GM18502 (cell line): ENCODE results near the gene DMD.

Experiments
- ATAC-seq: cut with Tn5 transposase; IDR thresholded peaks from one replicate; pipeline ENCODE4 v1.9.1; 2021; ENCODE audit warnings: mild to moderate bottlenecking; ENCODE audit not compliant: unreplicated experiment, poor library complexity

Gene DMD

DNA sequence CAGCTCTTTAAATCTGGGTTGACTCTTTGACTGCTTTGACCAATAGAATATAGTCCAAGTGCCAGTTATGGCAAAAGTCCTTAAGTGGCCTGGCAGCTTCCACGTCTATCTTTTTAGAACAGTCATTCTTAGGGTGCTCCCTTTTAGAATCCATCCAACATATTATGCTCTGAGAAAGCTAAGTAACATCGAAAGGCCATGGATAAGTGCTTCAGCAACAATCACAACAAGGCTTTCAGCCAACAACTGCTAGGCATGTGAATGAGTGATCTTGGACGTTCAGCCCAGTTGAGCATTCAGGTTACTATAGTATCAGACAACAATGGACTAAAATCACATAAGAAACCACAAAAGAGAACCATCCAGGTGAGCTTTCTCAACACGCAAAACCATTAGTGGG, 818.7 kb downstream of the DMD start:
- no peak for ATAC-seq

DNA sequence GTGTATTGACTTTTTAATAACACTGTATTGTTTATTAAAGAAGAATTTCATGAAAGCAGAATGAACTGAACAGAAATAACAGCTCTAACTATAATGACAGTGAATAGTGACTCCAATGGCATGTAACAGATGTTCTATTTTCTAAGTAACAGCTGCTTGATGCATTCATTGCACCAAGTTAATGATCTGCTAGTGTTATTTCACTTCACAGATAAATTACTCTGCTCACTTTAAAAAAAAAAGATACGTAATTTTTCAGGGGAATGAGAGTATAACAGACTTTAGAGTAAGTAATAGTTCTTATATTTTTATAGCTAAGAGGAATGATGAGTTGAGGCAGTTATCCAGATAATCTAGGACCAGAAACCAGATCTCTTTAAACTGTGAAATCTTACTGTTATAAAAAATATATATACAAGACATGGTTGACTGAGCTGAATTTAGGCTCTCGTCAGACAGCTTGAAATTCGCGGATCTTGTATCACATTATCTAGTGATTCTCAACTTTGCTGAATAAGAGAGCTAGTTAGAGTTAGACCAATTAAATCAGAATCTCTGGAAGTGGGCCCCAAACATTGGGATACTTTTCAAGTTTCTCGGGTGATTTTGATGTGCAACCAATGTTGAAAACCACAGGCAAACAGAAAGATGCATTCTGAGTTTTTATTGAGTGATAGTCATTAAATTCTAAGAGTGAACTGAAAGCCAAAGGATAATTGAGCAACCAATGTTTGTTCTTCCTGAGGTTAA, 840.7 kb downstream of the DMD start:
- no peak for ATAC-seq

DNA sequence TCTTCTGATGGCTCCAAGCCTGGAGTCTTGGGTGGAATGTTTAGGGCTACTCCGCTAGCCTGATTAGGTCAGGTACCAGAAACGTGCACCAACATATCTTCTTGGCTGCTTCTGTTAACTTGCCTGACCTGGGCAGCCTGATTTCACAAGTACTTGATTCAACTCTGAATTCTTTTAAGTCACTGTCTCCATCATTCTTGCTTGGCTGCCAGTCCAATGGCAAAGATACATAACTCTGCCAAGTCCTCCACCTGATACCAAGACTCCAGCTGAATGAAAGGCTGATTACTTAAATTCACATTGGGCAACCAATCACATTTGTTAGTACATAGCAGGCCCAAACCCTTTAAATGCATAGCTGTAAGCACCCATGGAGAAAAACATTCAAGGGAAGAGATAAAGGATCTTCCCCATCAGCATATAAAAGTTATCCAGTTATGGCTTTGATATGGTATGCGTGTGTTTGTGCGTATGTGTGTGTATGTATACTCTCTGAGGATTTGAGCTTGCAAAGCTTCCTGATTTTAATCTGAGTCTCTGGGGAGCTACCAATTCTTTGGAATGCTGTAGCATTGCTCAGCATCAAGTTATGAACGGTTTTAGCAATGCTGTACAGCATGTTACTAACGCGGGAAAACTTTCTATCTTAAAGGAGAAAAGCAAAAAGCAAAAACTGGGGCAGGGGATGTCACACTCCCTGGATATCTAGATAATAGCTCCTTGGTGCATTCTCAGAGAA, 917.2 kb downstream of the DMD start:
- no peak for ATAC-seq

DNA sequence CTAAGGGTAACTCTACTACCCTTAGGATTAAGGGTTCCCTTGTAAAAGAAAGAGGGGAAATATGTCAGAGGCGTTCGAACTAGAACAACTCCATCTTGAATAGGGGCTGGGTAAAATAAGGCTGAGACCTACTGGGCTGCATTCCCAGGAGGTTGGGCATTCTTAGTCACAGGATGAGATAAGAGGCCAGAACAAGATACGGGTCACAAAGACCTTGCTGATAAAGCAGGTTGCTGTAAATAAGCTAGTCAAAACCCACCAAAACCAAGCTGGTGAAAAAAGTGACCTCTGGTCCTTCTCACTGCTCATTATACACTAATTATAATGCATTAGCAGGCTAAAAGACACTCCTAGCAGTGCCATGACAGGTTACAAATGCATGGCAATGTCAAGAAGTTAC, 922.0 kb downstream of the DMD start:
- no peak for ATAC-seq

DNA sequence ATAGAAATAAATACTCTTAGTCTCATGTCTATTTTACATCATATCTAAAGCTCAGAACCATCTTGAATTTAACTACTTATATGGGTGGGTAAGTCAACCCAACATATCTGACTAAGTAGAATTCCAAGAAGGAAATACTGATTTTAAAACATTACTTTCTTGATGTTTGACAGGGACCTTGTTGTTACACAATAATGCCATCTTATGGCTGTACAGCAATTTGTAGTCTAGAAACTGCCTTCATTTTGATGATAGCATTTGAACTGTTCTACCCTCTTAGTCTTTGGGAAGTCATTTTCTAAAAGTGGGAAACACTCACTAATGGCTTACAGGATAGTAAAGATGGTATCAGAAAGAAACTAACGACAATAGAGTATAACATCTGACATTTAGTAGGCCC, 929.5 kb downstream of the DMD start:
- no peak for ATAC-seq

DNA sequence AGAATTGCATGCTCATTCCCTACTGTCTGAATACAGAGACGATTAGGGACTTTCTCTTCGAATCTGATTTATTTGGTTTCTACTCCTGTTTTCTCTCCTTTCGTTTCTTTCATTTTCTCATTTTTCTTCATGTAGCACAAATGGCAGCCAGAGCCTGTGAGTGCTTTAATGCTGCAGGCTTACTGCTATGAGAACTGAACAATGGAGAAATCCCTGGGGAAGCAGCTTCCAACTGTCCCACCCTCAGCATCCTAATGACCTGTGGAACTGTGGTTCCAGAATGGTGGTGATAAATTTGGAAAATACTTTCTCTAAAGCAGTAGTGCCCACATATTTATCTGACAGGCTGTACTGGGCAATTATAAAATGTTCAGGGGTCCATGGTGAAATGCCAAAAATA, 930.4 kb downstream of the DMD start:
- ATAC-seq = no peak

DNA sequence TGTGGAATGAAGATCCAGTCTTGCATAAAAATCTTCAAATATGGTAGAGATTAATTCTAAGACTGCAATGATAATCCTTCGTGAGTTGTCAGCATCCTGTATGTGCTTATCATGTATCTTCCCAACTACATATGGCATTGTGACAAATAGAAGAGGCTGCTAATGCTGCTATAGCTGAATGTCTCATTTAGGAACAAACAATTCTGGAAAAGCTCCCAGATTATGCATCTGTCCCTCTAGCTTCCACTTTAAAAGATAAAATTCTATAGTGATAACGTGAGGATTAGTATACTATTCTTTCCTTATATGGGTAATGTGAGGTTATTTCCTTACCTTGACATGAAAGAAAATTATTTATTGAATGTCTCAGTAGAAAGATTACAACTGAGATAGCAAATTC, 930.9 kb downstream of the DMD start:
- ATAC-seq = no peak

DNA sequence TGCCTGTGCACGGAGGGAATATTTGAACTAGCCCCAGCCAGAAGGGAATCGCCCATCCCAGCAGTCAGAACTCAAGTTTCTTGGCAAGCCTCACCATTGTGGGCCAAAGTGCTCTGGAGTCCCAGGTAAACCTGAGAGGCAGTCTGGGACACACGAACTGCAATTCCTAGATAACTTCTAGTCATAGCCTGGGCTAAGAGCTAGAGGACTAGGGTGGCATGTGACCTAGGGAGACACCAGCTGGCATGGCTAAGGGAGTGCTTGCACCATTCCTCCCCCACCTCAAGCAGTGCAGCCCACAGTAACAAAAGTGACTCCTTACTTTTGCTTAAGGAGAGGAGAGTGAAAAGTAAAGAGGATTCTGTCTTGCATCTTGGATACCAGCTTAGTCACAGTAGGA, 935.2 kb downstream of the DMD start:
- no peak for ATAC-seq

DNA sequence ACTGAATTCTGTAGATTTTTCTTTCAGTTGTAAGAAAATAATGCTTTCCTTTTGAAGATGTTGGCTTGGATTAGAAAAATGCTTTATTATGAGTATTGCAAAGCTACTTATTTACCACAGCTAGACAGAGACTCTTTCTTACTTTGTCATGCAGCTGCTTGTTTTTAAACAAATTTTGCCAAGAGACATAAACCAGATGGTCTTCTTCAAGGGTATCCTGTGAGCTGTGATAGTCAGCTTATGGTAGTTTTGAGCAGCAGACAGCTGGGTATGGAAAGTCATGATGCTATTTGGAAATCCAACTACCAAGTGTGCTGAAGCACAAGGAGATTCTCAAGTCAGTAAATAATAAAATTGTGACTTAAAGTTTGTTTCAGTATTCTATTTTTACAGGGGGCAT, 941.5 kb downstream of the DMD start:
- ATAC-seq = no peak

DNA sequence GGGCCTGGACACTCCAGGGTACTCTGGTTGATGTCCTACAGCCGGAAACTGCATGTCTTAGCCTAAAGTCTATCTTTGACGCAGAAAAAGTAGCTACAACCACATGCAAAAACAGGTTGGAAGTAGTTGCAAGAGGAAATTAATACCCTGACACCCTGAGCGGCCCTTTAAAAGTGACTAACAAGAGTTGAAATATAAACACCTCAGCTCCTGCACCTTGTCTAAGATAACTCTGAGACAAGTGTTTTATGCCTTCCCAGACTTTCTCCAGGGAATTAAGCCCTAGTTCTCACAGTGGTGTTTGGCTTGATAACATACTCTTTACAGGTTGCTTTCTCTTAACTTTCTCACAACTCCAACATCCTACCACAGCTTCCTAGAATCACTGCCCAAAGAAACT, 943.1 kb downstream of the DMD start:
- no peak for ATAC-seq

DNA sequence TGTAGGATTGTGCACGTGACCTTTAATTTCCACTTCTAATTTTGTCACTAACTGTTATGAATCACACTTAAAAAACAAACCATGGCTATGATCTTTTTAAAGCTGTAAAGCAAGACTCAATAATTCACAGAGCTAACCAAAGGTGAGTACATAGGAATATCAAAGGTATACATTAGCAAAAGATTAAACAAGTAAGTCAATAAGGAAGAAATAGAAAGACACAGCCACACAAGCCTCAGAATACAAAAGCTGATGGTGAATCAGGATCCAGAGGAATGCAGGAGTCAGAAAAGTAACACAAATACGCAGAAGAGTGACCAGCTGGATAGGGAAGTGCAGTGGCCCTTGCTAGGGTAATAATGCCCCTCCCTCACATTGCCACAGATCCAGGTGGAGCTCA, 943.6 kb downstream of the DMD start:
- ATAC-seq = no peak

DNA sequence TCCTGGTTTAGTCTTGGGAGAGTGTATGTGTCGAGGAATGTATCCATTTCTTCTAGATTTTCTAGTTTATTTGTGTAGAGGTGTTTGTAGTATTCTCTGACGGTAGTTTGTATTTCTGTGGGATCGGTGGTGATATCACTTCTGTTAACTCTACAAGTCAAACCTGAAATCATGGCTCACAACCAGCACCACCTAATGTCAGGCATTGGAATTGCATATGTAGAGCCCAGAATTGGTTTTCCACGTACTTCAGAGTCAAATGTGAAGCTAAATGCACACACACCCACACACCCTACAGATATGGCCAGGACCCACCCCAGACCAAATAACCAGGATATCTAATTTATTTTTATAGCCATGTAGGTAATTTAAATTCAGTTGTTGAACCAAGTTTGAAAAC, 964.7 kb downstream of the DMD start:
- ATAC-seq = peak; percentile 47

DNA sequence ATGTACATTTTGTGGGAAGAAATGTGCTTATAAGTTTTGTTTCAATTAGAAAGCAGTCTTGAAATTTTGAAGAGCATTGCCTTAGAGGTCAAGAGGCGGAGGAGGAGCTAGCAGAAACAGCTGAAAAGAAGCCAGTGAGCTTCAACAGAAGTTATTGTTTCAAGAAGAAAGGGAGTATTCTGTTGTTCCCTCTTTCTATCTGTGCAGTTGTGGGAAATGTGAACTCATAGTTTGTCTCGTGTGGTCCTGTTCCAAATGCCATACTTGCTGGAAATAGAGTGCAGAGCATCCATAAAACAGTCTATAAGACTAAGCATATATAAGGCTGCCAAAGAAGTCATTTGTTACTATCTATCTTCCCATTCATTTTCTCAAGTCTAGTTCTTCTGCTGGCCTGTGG, 1015.7 kb downstream of the DMD start:
- ATAC-seq = no peak

DNA sequence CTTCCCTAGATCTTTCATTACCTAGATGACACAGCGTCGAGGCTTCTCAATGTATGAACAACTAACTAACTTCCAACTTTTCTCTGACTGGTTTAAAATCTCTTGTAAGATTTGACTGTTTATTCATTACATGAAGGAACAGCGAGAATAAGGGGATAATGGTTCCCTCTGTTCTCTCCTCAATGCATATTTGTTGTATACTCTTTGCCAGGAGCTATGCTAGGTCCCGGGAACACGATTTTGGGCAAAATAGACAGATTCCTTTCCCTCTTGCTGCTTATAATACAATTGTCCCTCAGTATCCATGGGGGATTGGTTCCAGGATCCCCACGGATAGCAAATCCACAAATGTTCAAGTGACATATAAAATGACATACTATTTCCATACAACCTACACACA, 1020.0 kb downstream of the DMD start:
- no peak for ATAC-seq

DNA sequence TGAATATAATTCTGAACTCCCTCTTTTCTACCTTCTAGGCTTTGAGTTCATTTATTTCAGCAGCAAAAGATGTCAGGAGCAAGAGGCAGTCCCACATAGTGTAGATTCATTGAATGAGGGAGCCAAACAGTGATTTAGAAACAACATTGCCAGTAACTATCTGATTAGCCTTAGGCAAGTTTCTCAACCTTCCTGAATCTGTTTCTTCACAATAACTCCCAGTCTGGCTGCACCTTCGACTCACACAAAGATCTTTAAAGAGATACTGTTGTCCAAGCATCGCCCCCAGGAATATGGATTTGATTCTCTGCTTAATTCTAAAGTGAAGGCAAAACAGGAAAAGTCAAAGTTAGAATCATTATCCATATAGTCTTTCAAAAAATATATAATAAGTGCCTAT, 1026.2 kb downstream of the DMD start:
- no peak for ATAC-seq

DNA sequence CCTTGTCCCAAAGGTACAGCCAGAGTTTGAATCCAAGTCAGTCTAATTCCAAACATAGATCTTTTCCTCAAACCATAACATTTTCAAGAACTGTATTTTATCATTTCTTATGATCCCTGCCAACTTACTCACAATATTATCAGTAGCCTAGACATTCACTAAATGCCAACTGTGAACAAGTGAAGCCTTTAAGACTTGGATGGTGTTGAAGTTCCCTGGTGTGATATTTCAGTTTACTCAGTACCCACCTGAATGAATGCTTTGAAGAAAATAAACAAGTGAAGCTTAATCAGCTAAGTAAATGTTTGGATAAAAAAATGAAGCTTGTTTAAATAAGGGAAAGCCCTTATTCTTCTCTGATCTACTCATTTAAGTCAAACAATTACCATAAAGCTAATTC, 1028.3 kb downstream of the DMD start:
- no peak for ATAC-seq

DNA sequence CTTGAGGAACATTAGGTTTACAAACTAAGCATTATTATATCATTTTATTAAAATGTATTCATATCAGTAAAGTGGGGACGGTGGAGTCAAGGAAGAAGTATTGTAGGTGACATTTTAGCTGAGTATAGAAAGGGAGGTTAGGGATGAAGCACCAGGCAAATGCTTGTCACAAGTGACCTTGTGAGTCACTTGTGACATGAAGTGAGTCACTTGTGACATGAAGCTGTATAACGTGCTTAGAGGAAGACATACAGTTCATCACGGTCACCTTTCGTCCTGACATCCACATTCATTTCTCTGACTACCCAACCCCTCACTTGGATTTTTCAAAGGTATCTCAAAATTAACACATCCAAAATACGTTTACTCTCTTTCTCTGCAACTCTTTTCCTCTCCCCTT, 1034.8 kb downstream of the DMD start:
- ATAC-seq = no peak

DNA sequence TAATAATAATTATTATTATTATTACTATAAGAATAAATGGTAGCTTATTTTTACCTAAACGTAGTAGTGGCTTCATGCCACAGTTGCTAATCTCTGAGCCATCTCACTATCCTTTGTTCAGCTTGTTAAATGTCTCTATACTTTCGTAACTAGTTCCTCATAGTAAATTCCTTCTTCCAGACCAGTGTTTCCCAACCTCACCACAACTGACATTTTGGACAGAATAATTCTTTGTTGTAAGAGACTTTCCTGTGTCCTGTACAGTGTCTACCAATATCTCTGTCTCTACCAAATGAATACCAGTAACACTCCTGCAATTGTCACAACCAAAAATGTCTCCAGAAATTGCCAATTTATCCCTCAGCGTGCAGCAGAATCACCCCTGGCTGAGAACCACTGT, 1040.9 kb downstream of the DMD start:
- ATAC-seq = no peak

DNA sequence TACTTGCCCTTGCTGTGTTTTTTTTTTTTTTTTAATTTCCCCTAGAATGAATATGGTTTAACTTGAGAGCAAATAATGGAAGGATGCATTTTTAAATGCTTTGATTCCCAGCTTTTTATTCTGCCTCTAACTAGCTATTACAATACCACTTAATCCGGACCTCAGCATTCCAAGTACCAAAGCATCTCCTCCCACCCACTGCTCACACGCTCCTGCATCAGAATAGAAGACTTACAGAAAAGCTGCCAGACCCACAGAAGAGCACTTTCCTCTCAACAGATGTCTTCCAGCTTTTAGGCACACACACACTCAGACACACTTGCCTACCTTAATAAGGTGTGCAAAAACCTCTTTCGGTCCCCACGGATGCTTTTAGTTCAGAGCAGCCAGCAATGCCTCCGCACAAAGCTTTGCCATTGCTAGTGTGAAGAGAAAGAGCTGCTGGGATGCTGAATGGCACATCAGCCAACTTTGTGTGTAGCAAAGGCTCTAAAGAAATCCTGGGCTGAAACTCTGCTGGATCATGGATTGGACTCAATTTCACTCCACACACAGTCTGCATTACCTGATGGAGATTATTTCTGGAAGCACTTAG, 1056.2 kb downstream of the DMD start:
- no peak for ATAC-seq

DNA sequence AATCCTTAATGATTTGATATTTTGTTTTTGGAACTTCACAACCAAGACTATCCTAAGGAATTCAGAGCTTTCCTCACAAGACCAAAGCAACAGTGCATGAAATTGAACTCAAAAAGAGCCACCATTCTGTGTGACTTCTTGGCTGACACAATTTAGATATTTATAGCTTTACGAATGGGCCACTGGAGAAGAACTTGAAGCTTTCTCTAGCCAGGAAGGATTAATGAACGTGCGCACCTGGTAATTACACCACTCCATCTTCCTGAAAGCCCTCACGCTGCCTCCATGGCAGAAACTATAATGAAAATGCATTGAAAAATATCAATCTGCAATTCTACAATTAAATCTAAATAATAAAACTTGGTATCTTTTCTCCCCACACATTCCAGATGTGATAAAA, 1057.8 kb downstream of the DMD start:
- no peak for ATAC-seq

DNA sequence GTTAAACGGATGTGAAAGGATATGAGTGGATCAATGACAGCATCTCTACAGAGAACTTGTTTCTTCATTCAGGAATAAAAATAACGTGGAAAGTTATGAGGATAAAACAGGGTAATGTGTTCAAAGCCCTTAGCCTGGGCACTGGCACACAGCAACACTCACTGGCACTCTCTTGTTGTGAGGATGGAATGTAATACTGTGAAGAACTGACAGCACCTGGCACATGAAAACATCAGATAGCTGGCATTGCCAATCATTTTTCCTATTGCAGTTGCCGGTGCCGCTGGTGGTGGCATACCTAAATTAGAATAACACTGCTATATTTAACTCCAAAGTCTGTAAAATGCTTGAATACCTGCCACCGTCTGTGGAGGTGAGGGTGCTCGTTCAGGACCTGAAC, 1061.2 kb downstream of the DMD start:
- ATAC-seq = no peak

DNA sequence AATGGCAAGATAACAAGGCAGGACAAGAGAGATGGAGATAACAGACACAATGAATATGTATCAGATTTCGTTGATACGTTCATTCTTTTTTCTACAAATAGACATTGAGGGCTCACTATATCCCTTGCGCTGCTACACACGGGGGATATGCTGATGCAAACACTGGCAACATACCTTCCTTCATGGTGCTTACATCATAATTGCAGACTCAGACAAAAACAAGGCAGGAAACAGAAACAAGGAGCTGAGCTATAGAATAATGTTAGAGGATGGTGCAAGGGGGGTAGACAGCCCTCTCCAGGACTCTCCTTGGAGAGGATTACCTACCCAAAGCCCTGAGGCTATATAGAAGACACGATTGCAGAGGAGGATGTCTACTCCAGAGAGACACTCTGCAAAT, 1069.5 kb downstream of the DMD start:
- no peak for ATAC-seq
